GM19025 (cell line): ENCODE data around the gene ZNF362.

Source experiments
- ATAC-seq: cut with Tn5 transposase; IDR thresholded peaks from one replicate; pipeline ENCODE4 v1.9.1; 2021; ENCODE audit warnings: mild to moderate bottlenecking, low read depth, moderate library complexity; ENCODE audit not compliant: unreplicated experiment

Gene ZNF362

GRCh38 chr1:33339413-33339812 lies 83.1 kb downstream of the ZNF362 start:
- ATAC-seq: no peak

DNA sequence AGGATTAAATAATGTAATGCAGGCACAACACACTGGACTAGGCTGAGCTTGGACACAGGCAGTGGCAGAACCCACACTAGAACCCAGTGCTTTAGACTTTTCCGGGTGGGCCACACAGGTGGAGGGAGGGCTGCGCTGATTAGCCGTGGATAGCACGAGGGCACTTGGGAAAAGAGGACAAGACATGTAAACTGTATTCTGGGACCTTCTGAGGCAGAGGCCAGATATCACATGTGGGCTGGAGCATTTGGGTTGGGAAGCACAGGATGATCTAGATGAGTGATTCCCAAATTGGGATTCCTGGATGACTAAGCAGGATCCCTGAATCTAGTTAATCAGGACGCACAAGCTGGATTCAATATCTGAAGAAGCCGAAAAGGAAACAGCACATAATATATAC lies 84.9 kb downstream of the ZNF362 start:
- no peak for ATAC-seq

DNA sequence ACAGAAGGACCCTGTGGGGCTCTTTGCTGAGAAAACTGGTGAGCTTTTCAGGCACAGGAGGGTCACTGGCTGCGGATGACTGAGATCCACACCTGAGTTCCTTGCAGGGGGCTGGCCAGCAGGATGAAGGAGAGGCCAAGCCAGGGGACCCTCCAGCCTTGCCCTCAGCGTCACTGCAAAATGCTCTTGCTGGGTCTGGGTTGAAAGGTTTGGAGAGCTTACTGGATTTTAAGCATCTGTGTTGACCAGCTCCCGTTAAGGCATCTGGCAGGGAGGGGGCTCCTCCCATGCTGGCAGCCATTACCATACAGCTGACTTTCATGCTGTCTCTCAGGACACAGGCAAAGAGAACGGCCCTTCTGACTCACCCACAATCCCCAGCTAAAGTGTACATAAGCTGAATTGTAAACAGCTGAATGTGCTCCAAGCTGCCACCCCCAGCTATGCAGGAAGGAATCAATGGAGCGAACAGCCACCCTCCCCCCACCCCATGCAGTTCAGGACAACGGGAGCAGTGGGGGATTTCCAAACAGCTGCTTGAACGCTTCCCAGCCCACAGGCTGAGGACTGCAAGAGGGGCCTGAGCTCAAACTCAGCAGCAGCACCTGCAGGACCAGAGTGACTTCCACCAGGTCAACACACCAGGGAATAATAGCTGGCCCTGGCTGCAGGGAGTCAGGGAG lies 85.9 kb downstream of the ZNF362 start:
- ATAC-seq: no peak

- no peak for ATAC-seq
These were observed 87.2 kb downstream of the ZNF362 start for GRCh38 chr1:33343539-33343938.

DNA sequence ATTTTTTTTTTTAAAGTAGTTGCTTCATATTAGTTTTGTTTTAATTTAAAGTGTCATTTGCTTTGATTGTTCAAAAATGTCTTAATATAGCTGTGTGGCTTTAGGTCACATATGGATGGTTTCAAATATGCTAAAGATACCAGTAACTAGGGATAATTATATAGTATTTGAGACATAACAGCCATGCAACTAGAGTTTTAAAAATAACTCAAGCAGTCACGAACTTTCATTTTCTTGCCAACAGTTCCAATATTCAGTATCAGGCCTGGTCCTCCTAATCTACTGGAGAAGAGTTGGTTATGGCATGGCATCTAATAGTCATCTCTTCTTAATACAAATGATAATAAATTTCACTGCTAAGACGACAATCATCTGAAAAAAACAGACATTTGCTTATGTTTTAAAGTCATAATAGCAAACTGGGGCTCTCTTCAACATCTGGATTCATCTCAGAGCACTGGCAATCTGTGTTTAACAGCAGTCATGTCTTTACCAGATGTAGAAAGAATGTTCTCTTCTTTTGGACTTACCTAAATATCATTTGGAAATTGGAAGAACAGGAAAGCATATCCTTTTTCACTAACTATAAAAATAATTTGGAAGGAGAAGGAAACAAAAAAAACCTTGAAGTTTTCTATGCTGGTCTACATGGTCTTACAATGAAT lies 88.7 kb downstream of the ZNF362 start:
- no peak for ATAC-seq

- no peak for ATAC-seq
These were observed 90.2 kb downstream of the ZNF362 start for GRCh38 chr1:33346533-33346926.

- no peak for ATAC-seq
These were observed 90.8 kb downstream of the ZNF362 start for GRCh38 chr1:33346927-33347649.

DNA sequence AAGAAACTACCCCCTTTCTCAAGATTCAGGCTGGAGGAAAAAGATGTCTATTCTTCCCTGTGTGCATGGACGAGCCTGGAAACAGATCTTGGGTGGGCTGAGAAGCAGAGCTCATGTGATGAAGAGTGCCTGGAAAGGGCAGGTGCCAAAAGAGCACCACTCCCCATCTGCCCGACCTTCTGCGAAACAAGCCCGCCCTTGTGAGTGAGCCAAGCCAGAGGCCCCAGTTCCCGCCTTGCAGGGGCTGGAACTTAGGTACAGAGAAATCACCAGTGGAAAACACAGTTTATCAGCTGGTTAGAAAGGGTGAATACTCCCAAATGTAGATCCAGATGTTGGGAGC lies 91.3 kb downstream of the ZNF362 start:
- ATAC-seq: no peak

- ATAC-seq: no peak
These were observed 91.9 kb downstream of the ZNF362 start for GRCh38 chr1:33348194-33348593.

DNA sequence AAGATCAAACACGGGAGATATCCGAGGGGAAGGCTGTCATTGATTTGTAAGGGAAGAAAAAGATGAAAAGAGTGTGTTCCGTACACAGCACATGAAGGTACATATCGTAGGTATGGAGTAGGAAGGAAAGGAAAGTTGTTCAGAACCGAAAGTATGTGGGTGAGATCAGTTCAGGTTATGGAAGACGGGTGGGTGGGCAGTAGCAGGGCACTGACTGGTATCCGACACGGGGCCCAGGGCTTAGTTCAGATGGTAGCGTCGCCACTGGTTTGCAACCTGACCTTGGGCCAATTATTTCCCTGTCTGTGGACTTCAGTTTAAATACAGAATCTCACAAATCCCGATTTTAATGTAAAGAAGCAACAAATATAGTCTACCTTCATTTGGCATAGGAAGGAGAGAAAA lies 92.4 kb downstream of the ZNF362 start:
- ATAC-seq: no peak

DNA sequence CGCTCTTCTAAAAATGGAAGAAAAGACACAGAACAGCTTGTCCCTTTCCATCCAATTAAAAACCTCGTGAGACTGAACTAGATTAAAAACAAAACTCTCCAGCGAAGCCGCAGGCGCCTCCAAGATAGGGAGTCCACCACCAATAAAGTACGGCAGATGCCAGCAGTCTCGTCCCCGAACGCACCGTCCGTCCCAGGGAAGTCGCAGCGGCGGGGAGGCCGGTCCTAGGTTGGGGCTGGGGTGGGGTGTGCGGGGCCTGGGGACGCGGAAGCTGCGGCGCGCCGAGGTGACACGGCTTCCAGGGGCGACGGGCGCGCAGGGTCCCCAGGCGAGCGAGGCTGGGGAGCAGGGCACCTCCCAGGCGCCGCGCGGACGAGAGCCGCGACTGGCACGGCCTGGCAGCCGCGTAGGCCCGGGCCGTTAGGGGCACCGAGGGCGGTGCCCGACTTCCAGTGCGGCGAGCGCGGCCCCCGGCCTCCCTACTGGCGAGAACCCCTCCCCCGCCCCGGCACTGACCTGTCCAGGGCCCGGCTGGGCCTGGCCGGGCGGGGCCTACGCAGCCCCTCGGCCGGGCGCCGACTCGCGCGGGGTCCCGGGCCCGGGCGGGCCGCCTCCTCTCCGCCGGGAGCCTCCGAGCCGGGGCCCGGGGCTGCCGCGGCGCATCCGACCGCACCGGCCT lies 92.9 kb downstream of the ZNF362 start:
- ATAC-seq: peak; percentile 22

DNA sequence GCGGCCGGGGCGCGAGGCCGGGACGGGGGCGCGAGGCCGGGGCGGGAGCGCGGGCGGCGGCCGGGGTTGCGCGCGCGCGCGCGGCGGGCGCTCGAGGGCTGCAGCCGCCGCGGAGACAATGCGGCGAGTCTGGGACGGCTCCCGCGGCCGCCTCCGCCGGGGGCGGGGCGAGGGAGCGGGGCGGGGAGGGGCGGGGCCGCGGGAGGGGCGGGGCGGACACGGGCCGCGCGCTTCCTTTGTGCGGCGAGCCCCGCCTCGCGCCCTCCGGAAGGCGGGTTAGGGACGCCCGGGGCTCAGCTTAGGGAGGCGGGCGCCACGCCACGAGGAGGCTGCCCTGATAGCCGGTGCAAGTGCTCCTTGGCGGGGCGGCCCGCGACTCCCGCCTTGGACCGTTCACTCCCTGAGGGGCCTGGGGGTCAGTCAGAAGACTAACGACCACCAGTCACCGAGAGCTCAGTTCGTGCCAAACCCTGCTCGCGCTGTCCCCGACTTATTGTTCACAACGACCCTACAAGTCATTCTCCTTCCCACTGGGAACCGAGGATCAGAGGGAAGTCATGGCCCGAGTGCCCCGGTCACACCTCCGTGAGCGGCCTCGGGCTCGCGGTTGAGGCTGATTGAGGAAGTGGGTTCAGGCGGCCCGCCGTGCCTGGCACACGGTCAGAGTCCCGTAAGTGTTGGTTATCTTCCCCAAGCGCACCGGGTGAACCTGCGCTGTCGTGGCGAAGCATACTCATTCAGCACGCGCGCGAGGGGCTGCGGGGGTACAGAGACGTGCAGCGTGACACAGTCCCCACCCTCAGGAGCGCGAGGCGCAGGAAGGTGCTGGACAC lies 93.7 kb downstream of the ZNF362 start:
- ATAC-seq: peak; percentile 86
